Left ventricle myocardium inferior (tissue), 1 donor: Measurements from ENCODE around the gene ABHD5. TPM values are rescaled to one million over a fixed set of nuclear protein-coding genes. Genes with fewer than 3 reads are reported as not detected.

Experiments used
- DNase-seq: peaks from one replicate; pipeline ENCODE4 v3.0.0-alpha.2; 2020
- H3K27ac ChIP-seq: fragments of 200-600 bp; replicated peaks from 2 replicates; pipeline ENCODE4 v1.8.0; 2021
- H3K27me3 ChIP-seq: fragments of 200-600 bp; 2 replicates; pipeline ENCODE4 v1.8.0; 2021; ENCODE audit warnings: low read depth
- H3K36me3 ChIP-seq: fragments of 200-600 bp; 2 replicates; pipeline ENCODE4 v1.8.0; 2021
- H3K4me1 ChIP-seq: fragments of 200-600 bp; 2 replicates; pipeline ENCODE4 v1.8.0; 2021
- H3K4me3 ChIP-seq: fragments of 200-600 bp; 2 replicates; pipeline ENCODE4 v1.8.0; 2021; ENCODE audit warnings: mild to moderate bottlenecking, moderate library complexity
- H3K9me3 ChIP-seq: fragments of 200-600 bp; replicated peaks from 2 replicates; pipeline ENCODE4 v1.8.0; 2021
- intact Hi-C: fragments of 100-400 bp; cut with micrococcal nuclease; formaldehyde crosslinking; loops from one replicate; pipeline ENCODE4 v1.11.0; 2022
- total RNA-seq: library from RNA; stranded (reverse); fragmentation: NEBNext Ultra II Directional; extraction: Animal tissue kit (Norgen Biotek cat#: 25700); gene quantifications from one replicate; pipeline ENCODE4 v1.2.1, GENCODE V29; 2021
- TF ChIP-seq, protein P1 (sequence below): fragments of 200-600 bp; IDR thresholded peaks from 2 replicates; pipeline ENCODE4 v1.8.0; 2021; ENCODE audit warnings: antibody characterized with exemption, mild to moderate bottlenecking, borderline replicate concordance
- donor health status: DM: no; HTN: yes; CAD: no; lungs with severe emphysema.

ABHD5 gene
- total RNA-seq, 1 donor from 2014 or later: 24.1 TPM

DNA sequence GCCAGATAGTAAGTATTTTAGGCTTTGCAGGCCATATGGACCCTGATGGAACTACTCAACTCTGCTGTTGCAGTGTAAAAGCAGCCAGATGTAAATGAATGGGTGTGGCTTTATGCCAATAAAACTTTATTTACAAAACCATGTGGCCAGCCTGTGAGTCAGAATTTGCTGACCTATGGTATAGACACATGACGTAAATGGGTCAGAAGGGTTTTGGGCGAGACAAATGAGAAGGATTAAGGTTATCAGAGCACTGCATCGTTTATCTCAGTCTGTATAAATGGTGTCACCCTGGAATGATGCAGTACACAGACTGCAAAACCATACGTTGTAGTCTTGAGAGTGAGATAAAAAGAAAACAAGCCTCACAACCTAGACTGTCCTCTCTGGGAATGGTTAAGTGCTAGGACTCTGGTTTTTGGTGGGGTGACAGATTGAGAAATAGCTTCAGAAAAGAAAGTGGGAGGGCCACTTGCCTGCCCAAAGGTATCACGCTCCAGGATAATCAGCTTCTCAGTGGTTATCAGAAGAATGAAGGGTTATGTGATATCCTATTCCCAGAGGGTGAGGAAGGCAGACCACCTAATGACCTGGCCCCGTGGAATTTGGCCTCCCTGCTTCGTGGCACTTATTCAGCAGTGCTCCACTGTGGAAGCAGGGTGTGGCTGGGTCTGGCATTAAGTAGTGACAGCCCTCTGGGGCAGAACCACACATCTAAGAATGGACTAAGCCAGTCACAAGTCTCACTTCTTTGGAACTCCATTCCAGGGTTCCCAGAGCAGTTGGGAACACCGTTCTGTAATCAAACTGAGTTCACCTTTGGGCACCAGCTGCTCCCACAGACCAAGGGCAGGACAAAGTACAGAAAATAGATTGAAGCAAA is 46.1 kb downstream of the ABHD5 start:
- intact Hi-C loops: no loop called here
- no peaks in the 10 kb centered on the region for H3K27me3 ChIP-seq
- H3K27ac ChIP-seq: no peak overlapping the region
- no peaks in the 10 kb centered on the region for H3K36me3 ChIP-seq
- H3K9me3 ChIP-seq: no peaks in the 10 kb centered on the region
- H3K4me3 ChIP-seq: no peak overlapping the region
- TF ChIP-seq, protein P1, sequence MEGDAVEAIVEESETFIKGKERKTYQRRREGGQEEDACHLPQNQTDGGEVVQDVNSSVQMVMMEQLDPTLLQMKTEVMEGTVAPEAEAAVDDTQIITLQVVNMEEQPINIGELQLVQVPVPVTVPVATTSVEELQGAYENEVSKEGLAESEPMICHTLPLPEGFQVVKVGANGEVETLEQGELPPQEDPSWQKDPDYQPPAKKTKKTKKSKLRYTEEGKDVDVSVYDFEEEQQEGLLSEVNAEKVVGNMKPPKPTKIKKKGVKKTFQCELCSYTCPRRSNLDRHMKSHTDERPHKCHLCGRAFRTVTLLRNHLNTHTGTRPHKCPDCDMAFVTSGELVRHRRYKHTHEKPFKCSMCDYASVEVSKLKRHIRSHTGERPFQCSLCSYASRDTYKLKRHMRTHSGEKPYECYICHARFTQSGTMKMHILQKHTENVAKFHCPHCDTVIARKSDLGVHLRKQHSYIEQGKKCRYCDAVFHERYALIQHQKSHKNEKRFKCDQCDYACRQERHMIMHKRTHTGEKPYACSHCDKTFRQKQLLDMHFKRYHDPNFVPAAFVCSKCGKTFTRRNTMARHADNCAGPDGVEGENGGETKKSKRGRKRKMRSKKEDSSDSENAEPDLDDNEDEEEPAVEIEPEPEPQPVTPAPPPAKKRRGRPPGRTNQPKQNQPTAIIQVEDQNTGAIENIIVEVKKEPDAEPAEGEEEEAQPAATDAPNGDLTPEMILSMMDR: no peak
- peaks cover 3% of the 10 kb centered on the region for H3K4me1 ChIP-seq
- no peak for DNase-seq

DNA sequence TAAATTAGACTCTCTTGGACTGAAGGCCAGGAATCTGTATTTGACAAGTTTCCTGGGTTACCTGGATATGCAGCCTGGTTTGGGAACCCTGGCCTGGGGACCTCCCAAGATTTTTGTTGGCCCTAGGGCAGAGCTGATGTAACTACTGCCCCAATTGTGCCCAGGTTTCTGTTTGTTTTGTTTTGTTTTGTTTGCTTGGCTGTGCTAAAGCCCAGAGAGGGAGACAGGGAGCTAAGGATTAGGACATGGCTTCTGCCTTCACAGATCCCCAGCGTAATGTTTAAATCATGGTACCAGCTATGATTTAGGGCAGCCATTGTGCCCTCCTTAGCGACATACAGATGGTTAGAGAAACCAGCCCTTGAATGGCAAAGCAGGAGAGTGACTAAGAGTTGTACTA is 47.6 kb downstream of the ABHD5 start:
- DNase-seq: no peak
- intact Hi-C loops: no loop called here

DNA sequence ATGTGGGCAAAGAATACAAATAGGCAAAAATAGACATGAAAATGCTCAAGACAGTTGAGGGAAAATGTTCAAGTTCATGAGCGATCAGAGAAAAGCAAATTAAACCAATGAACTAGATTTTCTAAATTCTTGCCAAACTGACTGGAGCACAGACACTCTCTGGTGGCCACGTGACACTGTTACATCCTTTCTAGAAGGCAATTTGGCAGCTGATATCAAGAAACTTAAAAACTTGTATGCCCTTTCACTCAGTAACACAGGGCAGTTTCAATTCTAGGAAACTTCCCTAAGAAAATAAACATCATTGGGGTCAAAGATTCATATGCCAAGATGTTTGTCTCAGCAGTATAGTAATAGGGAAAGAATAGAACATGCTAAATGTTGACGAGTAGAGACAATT is 52.2 kb downstream of the ABHD5 start:
- intact Hi-C loops: no loop called here
- no peaks in the 10 kb centered on the region for H3K36me3 ChIP-seq
- no peak for DNase-seq
- H3K4me1 ChIP-seq: no peaks in the 10 kb centered on the region
- TF ChIP-seq, protein P1: peak; percentile 19
- H3K27ac ChIP-seq: no peak overlapping the region
- no peaks in the 10 kb centered on the region for H3K27me3 ChIP-seq
- peaks cover 14% of the 10 kb centered on the region for H3K9me3 ChIP-seq
- no peak overlapping the region for H3K4me3 ChIP-seq

More for the DNA sequence above, 47.6 kb downstream of the ABHD5 start:
- Histone ChIP-seq H3K4me1 (peaks cover 3% of the 10 kb centered on the region), H3K36me3 (no peaks in the 10 kb centered on the region), H3K27ac (no peak overlapping the region), H3K4me3 (no peak overlapping the region), H3K27me3 (no peaks in the 10 kb centered on the region), H3K9me3 (no peaks in the 10 kb centered on the region)
- TF ChIP-seq, protein P1: no peak

DNA sequence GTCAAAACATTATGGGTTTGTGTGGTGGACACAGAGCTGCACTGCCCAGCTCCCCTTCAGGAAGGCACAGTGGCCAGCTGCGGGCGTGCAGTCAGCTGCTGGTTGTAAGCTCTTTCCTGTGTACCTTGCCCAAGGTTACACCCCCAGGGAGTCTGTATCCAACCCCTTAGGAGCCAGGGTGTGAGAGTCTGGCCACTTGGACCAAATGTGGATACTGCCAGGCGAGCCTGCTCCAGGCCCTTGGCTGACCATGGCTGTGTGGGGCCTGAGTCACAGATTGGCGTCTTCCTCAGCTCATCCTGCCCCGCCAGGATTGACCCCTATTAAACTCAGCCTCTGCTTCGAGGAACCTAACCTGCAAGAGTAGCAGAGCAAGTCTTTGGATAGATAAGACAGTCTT is 56.9 kb downstream of the ABHD5 start:
- H3K27me3 ChIP-seq: no peaks in the 10 kb centered on the region
- intact Hi-C loops: no loop called here
- H3K4me1 ChIP-seq: no peaks in the 10 kb centered on the region
- no peak for DNase-seq
- H3K27ac ChIP-seq: no peak overlapping the region
- H3K4me3 ChIP-seq: no peak overlapping the region
- H3K36me3 ChIP-seq: no peaks in the 10 kb centered on the region
- TF ChIP-seq, protein P1: no peak
- peaks cover 14% of the 10 kb centered on the region for H3K9me3 ChIP-seq

DNA sequence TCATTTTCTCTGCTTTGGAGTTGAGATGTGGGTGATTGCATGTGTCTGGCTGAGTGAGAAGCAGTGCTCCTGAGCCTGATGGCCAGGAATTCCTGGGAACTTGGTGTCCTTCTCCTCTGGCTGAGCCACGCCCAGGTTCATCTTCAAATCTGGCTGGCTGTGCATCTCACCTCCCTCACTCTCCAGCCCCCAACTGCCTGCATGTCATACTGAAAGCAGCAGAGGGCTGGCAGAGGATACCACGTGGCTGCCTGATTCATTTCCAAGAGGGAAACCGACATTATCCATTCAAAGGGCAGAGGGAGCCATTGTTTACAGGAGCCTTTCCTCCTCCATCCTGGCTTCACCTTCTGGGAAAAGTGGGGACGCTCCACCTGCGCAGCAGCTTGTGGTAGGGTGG is 57.4 kb downstream of the ABHD5 start:
- TF ChIP-seq, protein P1: no peak
- Histone ChIP-seq H3K36me3 (no peaks in the 10 kb centered on the region), H3K27ac (no peak overlapping the region), H3K4me3 (no peak overlapping the region), H3K27me3 (no peaks in the 10 kb centered on the region), H3K9me3 (peaks cover 14% of the 10 kb centered on the region), H3K4me1 (no peaks in the 10 kb centered on the region)
- intact Hi-C loops: no loop called here
- no peak for DNase-seq
